ENCODE measurements around the gene CNTNAP2. TPM values are rescaled to one million over a fixed set of nuclear protein-coding genes. Genes with fewer than 3 reads are reported as not detected.

The CNTNAP2 gene
- polyA plus RNA-seq, 1 donor: 6.1 TPM

- no peak for DNase-seq (ENCODE audit: low read depth)
Measured at GRCh38 chr7:147394329-147394728, 1277.7 kb downstream of the CNTNAP2 start.

GRCh38 chr7:147400221-147400689, 1283.7 kb downstream of the CNTNAP2 start:
- DNase-seq (ENCODE audit: low read depth): peak; percentile 11

- DNase-seq (ENCODE audit: low read depth): no peak
Measured at GRCh38 chr7:147400925-147401324, 1284.3 kb downstream of the CNTNAP2 start.

- no peak for DNase-seq (ENCODE audit: low read depth)
Measured at GRCh38 chr7:147405621-147406020, 1289.0 kb downstream of the CNTNAP2 start.

GRCh38 chr7:147406521-147407135, 1290.0 kb downstream of the CNTNAP2 start:
- DNase-seq (ENCODE audit: low read depth): no peak

GRCh38 chr7:147411096-147411495, 1294.5 kb downstream of the CNTNAP2 start:
- peak; percentile 68 for DNase-seq (ENCODE audit: low read depth)

- no peak for DNase-seq (ENCODE audit: low read depth)
Measured at GRCh38 chr7:147412109-147412508, 1295.5 kb downstream of the CNTNAP2 start.

- peak; percentile 38 for DNase-seq (ENCODE audit: low read depth)
Measured at GRCh38 chr7:147412782-147413556, 1296.4 kb downstream of the CNTNAP2 start.

GRCh38 chr7:147413557-147413870, 1296.9 kb downstream of the CNTNAP2 start:
- DNase-seq (ENCODE audit: low read depth): peak; percentile 39

- no peak for DNase-seq (ENCODE audit: low read depth)
Measured at GRCh38 chr7:147415991-147416390, 1299.4 kb downstream of the CNTNAP2 start.

GRCh38 chr7:147418966-147419365, 1302.4 kb downstream of the CNTNAP2 start:
- no peak for DNase-seq (ENCODE audit: low read depth)

- DNase-seq (ENCODE audit: low read depth): no peak
Measured at GRCh38 chr7:147423875-147424274, 1307.3 kb downstream of the CNTNAP2 start.

- DNase-seq (ENCODE audit: low read depth): no peak
Measured at GRCh38 chr7:147428075-147428474, 1311.5 kb downstream of the CNTNAP2 start.

- DNase-seq (ENCODE audit: low read depth): no peak
Measured at GRCh38 chr7:147429961-147430360, 1313.4 kb downstream of the CNTNAP2 start.

GRCh38 chr7:147432079-147432478, 1315.5 kb downstream of the CNTNAP2 start:
- no peak for DNase-seq (ENCODE audit: low read depth)

- DNase-seq (ENCODE audit: low read depth): no peak
Measured at GRCh38 chr7:147432576-147432975, 1316.0 kb downstream of the CNTNAP2 start.

- DNase-seq (ENCODE audit: low read depth): no peak
Measured at GRCh38 chr7:147436718-147437117, 1320.1 kb downstream of the CNTNAP2 start.

- DNase-seq (ENCODE audit: low read depth): no peak
Measured at GRCh38 chr7:147438216-147438615, 1321.6 kb downstream of the CNTNAP2 start.

- DNase-seq (ENCODE audit: low read depth): no peak
Measured at GRCh38 chr7:147443942-147444341, 1327.3 kb downstream of the CNTNAP2 start.

GRCh38 chr7:147452816-147453215, 1336.2 kb downstream of the CNTNAP2 start:
- no peak for DNase-seq (ENCODE audit: low read depth)

- DNase-seq (ENCODE audit: low read depth): no peak
Measured at GRCh38 chr7:147465223-147465622, 1348.6 kb downstream of the CNTNAP2 start.

GRCh38 chr7:147472556-147472955, 1356.0 kb downstream of the CNTNAP2 start:
- DNase-seq (ENCODE audit: low read depth): no peak

- DNase-seq (ENCODE audit: low read depth): no peak
Measured at GRCh38 chr7:147474862-147475261, 1358.3 kb downstream of the CNTNAP2 start.
